ENCODE measurements around the gene TECR. TPM values are rescaled to one million over a fixed set of nuclear protein-coding genes. Genes with fewer than 3 reads are reported as not detected.

The TECR gene
- total RNA-seq, result 14.6 and 21.3 TPM in 2 replicates

GRCh38 chr19:14529254-14530004 is at the start of gene TECR:
Gene TECR, plus strand, starts transcription at chr19:14529594. Its CDS starts 103 bp downstream, at chr19:14529697.

GRCh38 chr19:14496029-14496833 is 33.2 kb upstream of the TECR start, which contains the start of gene GIPC1:
Gene GIPC1, minus strand, starts transcription at chr19:14496127. Its CDS starts 13,151 bp downstream, at chr19:14482976.

GRCh38 chr19:14517840-14518505 is 11.4 kb upstream of the TECR start, which contains the start of gene DNAJB1:
Gene DNAJB1, minus strand, starts transcription at chr19:14518397. Its CDS starts 48 bp downstream, at chr19:14518349.

GRCh38 chr19:14571695-14572490 is 42.5 kb downstream of the TECR start, which contains the start of gene NDUFB7:
Gene NDUFB7, minus strand, starts transcription at chr19:14572066. Its CDS starts 66 bp downstream, at chr19:14572000.

GRCh38 chr19:14582894-14583340 is 53.5 kb downstream of the TECR start, which contains the start of gene CLEC17A:
Gene CLEC17A, plus strand, starts transcription at chr19:14583084. Its CDS starts 77 bp downstream, at chr19:14583161.

Other genes starting within 250 kb of the TECR start
- 10.4 and 37.4 TPM in 2 replicates for gene ADGRE5, start 148.2 kb upstream of the TECR start, total RNA-seq
- gene DDX39A, start 110.3 kb upstream of the TECR start, total RNA-seq, result 30.0 and 43.6 TPM in 2 replicates
- gene PKN1, start 96.3 kb upstream of the TECR start, total RNA-seq, result 123 and 166 TPM in 2 replicates
- 1.2 and 5.6 TPM in 2 replicates for gene PTGER1, start 54.2 kb upstream of the TECR start, total RNA-seq
- gene GIPC1, start 33.5 kb upstream of the TECR start, total RNA-seq, result 116 and 159 TPM in 2 replicates
- gene DNAJB1, start 11.2 kb upstream of the TECR start, total RNA-seq, result 51.9 and 53.4 TPM in 2 replicates
- 97.1 and 216 TPM in 2 replicates for gene NDUFB7, start 42.5 kb downstream of the TECR start, total RNA-seq
- not detected in 2 replicates for gene CLEC17A, start 53.5 kb downstream of the TECR start, total RNA-seq
- gene ADGRE3, start 145.2 kb downstream of the TECR start, total RNA-seq, result not detected in 2 replicates
- 20.2 and 41.9 TPM in 2 replicates for gene ZNF333, start 160.5 kb downstream of the TECR start, total RNA-seq
- gene ADGRE2, start 249.0 kb downstream of the TECR start, total RNA-seq, result under 0.01 and 0.32 TPM in 2 replicates

Data from smooth muscle cell of the umbilical artery (primary cell).